OCI-LY1 (cell line): ENCODE results near the gene ESYT2.

ENCODE experiments used
- H2AFZ ChIP-seq: fragments of 200-600 bp; sonication (generic), shearing (Covaris generic); 2 replicates; pipeline ENCODE4 v1.6.0; 2014; ENCODE audit warnings: antibody characterized with exemption, mild to moderate bottlenecking, low read length
- H3F3A ChIP-seq: fragments of 200-600 bp; sonication (generic), shearing (Covaris generic); 2 replicates; pipeline ENCODE4 v1.6.0; 2014; ENCODE audit warnings: mild to moderate bottlenecking, antibody characterized with exemption, low read length, moderate library complexity; ENCODE audit not compliant: insufficient read depth
- H3K27ac ChIP-seq: fragments of 200-600 bp; sonication (generic); 2 replicates; pipeline ENCODE4 v1.5.1; 2014; ENCODE audit warnings: low read length, mixed run types, mild to moderate bottlenecking, low read depth; ENCODE audit not compliant: poor library complexity, severe bottlenecking
- H3K27me3 ChIP-seq: fragments of 200-600 bp; sonication (generic); 2 replicates; pipeline ENCODE4 v1.6.0; 2014; ENCODE audit warnings: antibody characterized with exemption, mild to moderate bottlenecking, low read length, moderate library complexity; ENCODE audit not compliant: insufficient read depth
- H3K36me3 ChIP-seq: fragments of 200-600 bp; sonication (generic); 2 replicates; pipeline ENCODE4 v1.6.1; 2014; ENCODE audit warnings: mild to moderate bottlenecking, antibody characterized with exemption, low read length, moderate library complexity, mixed read lengths; ENCODE audit not compliant: insufficient read depth
- H3K4me1 ChIP-seq: fragments of 200-600 bp; sonication (generic); 2 replicates; pipeline ENCODE4 v1.5.1; 2014; ENCODE audit warnings: mild to moderate bottlenecking, low read length, moderate library complexity; ENCODE audit not compliant: insufficient read depth, severe bottlenecking
- H3K4me2 ChIP-seq: fragments of 200-600 bp; sonication (generic), shearing (Covaris generic); 2 replicates; pipeline ENCODE4 v1.6.1; 2014; ENCODE audit warnings: low read length
- H3K4me3 ChIP-seq: fragments of 200-600 bp; sonication (generic); 2 replicates; pipeline ENCODE4 v1.5.1; 2014; ENCODE audit warnings: low read length, low read depth, mild to moderate bottlenecking, mixed read lengths; ENCODE audit not compliant: poor library complexity, severe bottlenecking
- H3K79me2 ChIP-seq: fragments of 200-600 bp; shearing (Covaris generic); 2 replicates; pipeline ENCODE4 v1.6.1; 2016; ENCODE audit warnings: mixed run types, low read length, mixed read lengths; ENCODE audit not compliant: insufficient read depth
- H3K9ac ChIP-seq: fragments of 200-600 bp; sonication (generic), shearing (Covaris generic); 2 replicates; pipeline ENCODE4 v1.6.1; 2014; ENCODE audit warnings: mild to moderate bottlenecking, low read length, mixed read lengths
- H3K9me2 ChIP-seq: fragments of 200-600 bp; sonication (generic), shearing (Covaris generic); 2 replicates; pipeline ENCODE4 v1.6.1; 2014; ENCODE audit warnings: low read depth, mild to moderate bottlenecking, low read length, mixed read lengths
- H3K9me3 ChIP-seq: fragments of 200-600 bp; shearing (Covaris generic); 2 replicates; pipeline ENCODE4 v1.6.1; 2014; ENCODE audit warnings: low read length, mixed read lengths
- H4K20me1 ChIP-seq: fragments of 200-600 bp; sonication (generic), shearing (Covaris generic); 2 replicates; pipeline ENCODE4 v1.6.0; 2016; ENCODE audit warnings: mild to moderate bottlenecking, low read length; ENCODE audit not compliant: insufficient read depth
- CTCF ChIP-seq: fragments of 200-600 bp; sonication (generic), shearing (Covaris generic); IDR thresholded peaks from 2 replicates; pipeline ENCODE4 v1.5.1; 2017; ENCODE audit warnings: mild to moderate bottlenecking, antibody characterized with exemption, low read length, moderate library complexity, mixed read lengths
- EZH2 ChIP-seq: fragments of 200-600 bp; sonication (generic), shearing (Covaris generic); IDR thresholded peaks from 2 replicates; pipeline ENCODE4 v1.8.0; 2017; ENCODE audit warnings: borderline replicate concordance, mixed run types, mild to moderate bottlenecking, antibody characterized with exemption, low read length, moderate library complexity, mixed read lengths

The ESYT2 gene

GRCh38 chr7:158759245-158759614 lies 70.1 kb downstream of the ESYT2 start:
- no peaks in the 10 kb centered on the region for H3K9me3 ChIP-seq
- no peaks in the 10 kb centered on the region for H3K9me2 ChIP-seq
- H3K79me2 ChIP-seq, result no peaks in the 10 kb centered on the region
- H3K36me3 ChIP-seq, result peaks cover 29% of the 10 kb centered on the region; the same call in 1 of the 2 replicates
- no peak for TF ChIP-seq EZH2
- TF ChIP-seq CTCF, result no peak
- H3F3A ChIP-seq, result no peaks in the 10 kb centered on the region
- no peak overlapping the region for H2AFZ ChIP-seq
- no peaks in the 10 kb centered on the region for H3K4me1 ChIP-seq
- no peaks in the 10 kb centered on the region for H3K27me3 ChIP-seq
- H3K9ac ChIP-seq, result no peak overlapping the region
- no peak overlapping the region for H3K4me2 ChIP-seq
- H3K4me3 ChIP-seq, result no peak overlapping the region
- H3K27ac ChIP-seq, result no peak overlapping the region
- H4K20me1 ChIP-seq, result no peaks in the 10 kb centered on the region

DNA sequence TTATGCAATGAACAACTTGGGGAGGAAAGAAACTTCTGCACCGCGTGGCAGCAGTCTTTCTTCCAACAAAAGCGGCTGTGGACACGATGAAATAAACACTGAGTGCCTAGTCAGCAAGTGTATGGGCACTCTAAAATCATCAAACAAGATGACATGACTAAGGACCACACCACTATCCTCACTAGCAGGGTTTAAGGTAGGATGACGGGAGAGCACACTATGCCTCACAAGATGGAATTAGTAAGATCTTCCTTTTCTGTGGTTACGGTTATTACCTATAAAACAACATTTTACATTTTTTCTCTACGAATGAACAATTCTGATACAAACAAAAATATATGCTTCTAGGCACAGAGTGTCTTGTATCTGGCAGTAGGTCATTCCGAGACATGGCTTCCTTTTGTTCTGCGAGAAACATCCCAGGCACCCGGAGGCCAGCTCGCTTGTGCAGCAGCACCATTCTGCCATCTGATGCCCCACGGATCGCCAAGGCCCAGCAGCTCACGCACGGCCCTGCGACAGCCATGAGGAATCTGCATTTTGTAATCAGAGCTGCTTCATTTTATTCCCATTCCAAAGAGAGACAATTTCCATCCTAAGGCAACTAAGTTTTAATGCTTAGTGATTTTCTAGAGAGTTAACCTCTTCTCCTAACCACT lies 70.6 kb downstream of the ESYT2 start:
- Histone ChIP-seq H3K4me1 (no peaks in the 10 kb centered on the region), H3K4me2 (no peak overlapping the region), H3K9me3 (no peaks in the 10 kb centered on the region), H3K9ac (no peak overlapping the region), H3K27me3 (no peaks in the 10 kb centered on the region), H3K4me3 (no peak overlapping the region), H3K27ac (no peak overlapping the region), H3K79me2 (no peaks in the 10 kb centered on the region), H3K9me2 (no peaks in the 10 kb centered on the region), H2AFZ (no peak overlapping the region), H4K20me1 (no peaks in the 10 kb centered on the region), H3F3A (no peaks in the 10 kb centered on the region), H3K36me3 (peaks cover 23% of the 10 kb centered on the region; the same call in 1 of the 2 replicates)
- TF ChIP-seq CTCF (no peak), EZH2 (no peak)

DNA sequence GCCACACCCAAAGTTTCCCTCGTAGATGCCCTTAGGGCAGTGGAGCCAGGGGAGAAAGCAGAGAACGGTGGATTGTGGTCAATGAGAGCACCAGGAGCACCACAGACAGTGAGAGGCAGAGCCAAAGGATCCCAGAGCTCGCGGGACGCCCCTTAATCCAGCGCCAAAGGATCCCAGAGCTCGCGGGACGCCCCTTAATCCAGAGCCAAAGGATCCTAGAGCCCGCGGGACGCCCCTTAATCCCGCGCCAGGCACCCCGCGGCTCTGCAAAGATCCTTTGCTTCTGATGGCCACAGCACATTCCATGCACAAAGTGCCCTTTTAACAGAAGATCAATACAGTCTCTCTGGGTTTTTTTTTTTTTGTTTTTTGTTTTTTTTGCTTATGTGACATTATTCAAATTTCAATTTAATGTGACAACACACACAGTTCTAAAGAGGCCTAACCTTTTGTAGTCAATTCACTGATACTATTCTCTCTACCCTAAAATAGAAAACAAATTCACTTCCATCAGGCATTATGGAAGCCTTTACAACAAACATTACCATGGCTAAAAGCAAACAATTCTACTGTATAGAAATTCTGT lies 71.8 kb downstream of the ESYT2 start:
- peaks cover 21% of the 10 kb centered on the region; the same call in 1 of the 2 replicates for H3K36me3 ChIP-seq
- H3K27me3 ChIP-seq, result no peaks in the 10 kb centered on the region
- no peaks in the 10 kb centered on the region for H3K79me2 ChIP-seq
- H3K9ac ChIP-seq, result no peak overlapping the region
- H3K4me2 ChIP-seq, result no peak overlapping the region
- no peaks in the 10 kb centered on the region for H3F3A ChIP-seq
- no peaks in the 10 kb centered on the region for H3K9me2 ChIP-seq
- no peak for TF ChIP-seq CTCF
- no peak for TF ChIP-seq EZH2
- no peaks in the 10 kb centered on the region for H3K4me1 ChIP-seq
- H3K27ac ChIP-seq, result no peak overlapping the region
- no peaks in the 10 kb centered on the region for H4K20me1 ChIP-seq
- H3K9me3 ChIP-seq, result no peaks in the 10 kb centered on the region
- H2AFZ ChIP-seq, result no peak overlapping the region
- no peak overlapping the region for H3K4me3 ChIP-seq
